ENCODE measurements around the gene TRPM5. TPM values are rescaled to one million over a fixed set of nuclear protein-coding genes. Genes with fewer than 3 reads are reported as not detected.

Gene TRPM5
- total and polyA plus RNA-seq, 2 of the 8 experiments (the other 6 are each of a cell fraction or from before 2014, with no cell fraction given) = 0.02 TPM; not detected in 1

GRCh38 chr11:2439820-2440219, 4.5 kb downstream of the TRPM5 start:
- no peak overlapping the region for H3K18ac ChIP-seq (ENCODE audit: extremely low read depth, low read length)
- H3K23me2 ChIP-seq (ENCODE audit: low read depth, low read length) = peaks cover 7% of the 10 kb centered on the region; the same call in 1 of the 2 replicates
- no peak overlapping the region for H3K9ac ChIP-seq (replicated peaks in 1 of 4; ENCODE audit: extremely low read depth in 1 of 4, low read depth in 3 of 4, low read length in 3 of 4)
- no peak overlapping the region for H2BK12ac ChIP-seq (ENCODE audit: low read depth, low read length)
- H2BK5ac ChIP-seq (ENCODE audit: low read depth, low read length) = no peak overlapping the region
- no peaks in the 10 kb centered on the region for H3K36me3 ChIP-seq (ENCODE audit: control insufficient read depth in 2 of 4, insufficient read depth in 4 of 4, low read length in 3 of 4)
- peaks cover 0 to 2% (median 0%) of the 10 kb centered on the region in 4 experiments; a peak in 1 of 7 replicates for H3K4me1 ChIP-seq (replicated peaks in 1 of 4; ENCODE audit: control insufficient read depth in 3 of 4, insufficient read depth in 4 of 4, low read length in 3 of 4)
- H3K9me3 ChIP-seq (ENCODE audit: insufficient read depth in 2 of 2, low read depth in 1 of 2, low read length in 1 of 2) = no peaks in the 10 kb centered on the region
- no peak overlapping the region for H3K4me3 ChIP-seq (ENCODE audit: extremely low read depth in 1 of 4, insufficient read depth in 2 of 4, low read depth in 3 of 4, low read length in 4 of 4)
- H4K20me1 ChIP-seq (replicated peaks in 1 of 2; ENCODE audit: control insufficient read depth in 1 of 2, insufficient read depth in 2 of 2, low read length in 2 of 2) = no peaks in the 10 kb centered on the region
- no peak overlapping the region for H2BK20ac ChIP-seq (ENCODE audit: low read length)
- no peak overlapping the region for H4K8ac ChIP-seq (ENCODE audit: extremely low read depth, insufficient read depth, low read length)
- H3K79me2 ChIP-seq (ENCODE audit: control insufficient read depth in 1 of 2, insufficient read depth in 2 of 2, low read length in 2 of 2) = no peaks in the 10 kb centered on the region
- H4K91ac ChIP-seq (replicated peaks; ENCODE audit: insufficient read length, low read length) = no peak overlapping the region
- no peak overlapping the region for H3K27ac ChIP-seq (ENCODE audit: low read depth, low read length)
- no peak overlapping the region for H3K4me2 ChIP-seq (ENCODE audit: insufficient read depth in 1 of 2, low read depth in 2 of 2, low read length in 2 of 2)
- no peak overlapping the region for H3K14ac ChIP-seq (ENCODE audit: insufficient read length)
- FAIRE-seq (no peak), DNase-seq (ENCODE audit: low read depth in 1 of 2, low spot score in 2 of 2) (no peak)
- H2AK5ac ChIP-seq (ENCODE audit: low read depth, low read length) = no peak overlapping the region
- ChIA-PET CTCF (ENCODE audit: partially characterized antibody) (interaction anchor here (1.1 to 1.2 kb wide), 2 partner anchors 12 to 135 kb away, joined by 4 to 5 read pairs; no protein-coding TSS in a partner anchor), POLR2A (ENCODE audit: partially characterized antibody) (no interaction called here)
- H3K27me3 ChIP-seq (replicated peaks in 1 of 4; ENCODE audit: control insufficient read depth in 3 of 4, extremely low read depth in 1 of 4, insufficient read depth in 3 of 4, low read length in 3 of 4) = peaks cover 6 to 29% (median 19%) of the 10 kb centered on the region in 4 experiments
- H3K23ac ChIP-seq (ENCODE audit: insufficient read length) = no peak overlapping the region
- H3K56ac ChIP-seq (replicated peaks; ENCODE audit: insufficient read length, low read depth, low read length) = no peak overlapping the region
- no peak overlapping the region for H4K5ac ChIP-seq (ENCODE audit: insufficient read length, low read depth, low read length)
- H2BK15ac ChIP-seq (ENCODE audit: low read length) = no peak overlapping the region
- H3K4ac ChIP-seq (replicated peaks; ENCODE audit: insufficient read length, low read depth, low read length) = no peak overlapping the region
- 90% methylated on average over 3 of the region's 3 CpGs; no CpG with 5 or more reads in 1 of the 2 experiments for WGBS, 2 experiments (ENCODE audit: extremely low coverage in 1 of 2, insufficient coverage in 1 of 2, insufficient read length in 1 of 2, insufficient replicate concordance in 2 of 2, low coverage in 1 of 2, low lambda C conversion rate in 2 of 2, missing lambda C conversion rate in 1 of 2)
- H2AFZ ChIP-seq (ENCODE audit: low read length) = no peak overlapping the region
- H3K79me1 ChIP-seq (ENCODE audit: low read depth, low read length) = no peaks in the 10 kb centered on the region
- H2BK120ac ChIP-seq (replicated peaks; ENCODE audit: low read depth, low read length) = no peak overlapping the region
- no peak for TF ChIP-seq SAP30 (IDR thresholded peaks at IDR 0.05; ENCODE audit: insufficient read depth, insufficient replicate concordance, low read length)

Measured in H1 (cell line).